Endodermal cell (in vitro differentiated cells): Measurements from ENCODE around the gene GNAS-AS1. TPM values are rescaled to one million over a fixed set of nuclear protein-coding genes. Genes with fewer than 3 reads are reported as not detected.

ENCODE experiments used
- DNase-seq: peaks from one replicate; pipeline ENCODE4 v3.0.0-alpha.2; 2017
- H3K27ac ChIP-seq: 2 replicates; pipeline ENCODE4 v1.5.1; 2013; ENCODE audit warnings: mild to moderate bottlenecking, low read depth, low read length, moderate library complexity
- H3K27me3 ChIP-seq: 2 replicates; pipeline ENCODE4 v1.6.1; 2013; ENCODE audit warnings: mild to moderate bottlenecking, low read length, moderate library complexity; ENCODE audit not compliant: insufficient read depth, control insufficient read depth, poor library complexity, severe bottlenecking
- H3K36me3 ChIP-seq: 2 replicates; pipeline ENCODE4 v1.7.0; 2013; ENCODE audit warnings: mild to moderate bottlenecking, low read length, moderate library complexity; ENCODE audit not compliant: control insufficient read depth, insufficient read depth
- H3K4me1 ChIP-seq: one replicate; pipeline ENCODE4 v1.7.0; 2013; ENCODE audit warnings: low read length; ENCODE audit not compliant: control insufficient read depth, insufficient read depth
- H3K4me3 ChIP-seq: 2 replicates; pipeline ENCODE4 v1.5.1; 2013; ENCODE audit warnings: mild to moderate bottlenecking, low read length, moderate library complexity
- H3K9ac ChIP-seq: 2 replicates; pipeline ENCODE4 v1.6.1; 2013; ENCODE audit warnings: mild to moderate bottlenecking, low read length, moderate library complexity; ENCODE audit not compliant: poor library complexity, severe bottlenecking; ENCODE audit errors: extremely low read depth
- H3K9me3 ChIP-seq: 2 replicates; pipeline ENCODE4 v1.6.1; 2013; ENCODE audit warnings: mild to moderate bottlenecking, low read length, moderate library complexity; ENCODE audit not compliant: control insufficient read depth
- H3K27ac Mint-ChIP-seq: 2 replicates; pipeline ENCODE4 v1.8.0; 2020; ENCODE audit warnings: mixed read lengths
- H3K27me3 Mint-ChIP-seq: 2 replicates; pipeline ENCODE4 v1.8.0; 2021; ENCODE audit warnings: mild to moderate bottlenecking, mixed read lengths; ENCODE audit not compliant: insufficient read depth
- H3K36me3 Mint-ChIP-seq: 2 replicates; pipeline ENCODE4 v1.8.0; 2020; ENCODE audit warnings: low read depth, mixed read lengths
- H3K4me1 Mint-ChIP-seq: 2 replicates; pipeline ENCODE4 v1.8.0; 2020; ENCODE audit warnings: mixed read lengths
- H3K4me3 Mint-ChIP-seq: 2 replicates; pipeline ENCODE4 v1.8.0; 2020; ENCODE audit warnings: mild to moderate bottlenecking, moderate library complexity, mixed read lengths
- H3K9me3 Mint-ChIP-seq: 2 replicates; pipeline ENCODE4 v1.8.0; 2020; ENCODE audit warnings: mild to moderate bottlenecking, mixed read lengths
- CTCF ChIP-seq: fragments of 200-600 bp; sonication (generic); conservative IDR thresholded peaks from 2 replicates; pipeline ENCODE4 v1.5.0; 2021; ENCODE audit warnings: antibody characterized with exemption, mild to moderate bottlenecking
- WGBS, 2 experiments: methylation state at CpG; one replicate each; pipeline versions ENCODE4 v1.1.5 to v1.1.7; 2013; ENCODE audit warnings: missing lambda C conversion rate in 2 of 2, mixed read lengths in 1 of 2; ENCODE audit not compliant: insufficient coverage in 1 of 2, insufficient read length in 1 of 2; 5-methylcytosine and 5-hydroxymethylcytosine counted together
- total RNA-seq, 2 donors: library from RNA; stranded (reverse); fragmentation: NEBNext Ultra II Directional in 1 of 2; extraction: Animal tissue kit (Norgen Biotek cat#: 25700) in 1 of 2; gene quantifications; 2 replicates in 1 of 2; 3 replicates in 1 of 2; pipeline ENCODE4 v1.2.1, GENCODE V29; 2021

The GNAS-AS1 gene
- total RNA-seq, 2 donors from 2014 or later: 9.3 to 9.7 TPM

GRCh38 chr20:58818586-58819285, 32.0 kb downstream of the GNAS-AS1 start:
- H3K27ac Mint-ChIP-seq: no peak overlapping the region
- peaks cover 23% of the 10 kb centered on the region for H3K36me3 Mint-ChIP-seq
- Histone ChIP-seq H3K27ac (no peak overlapping the region), H3K9me3 (no peaks in the 10 kb centered on the region), H3K27me3 (no peaks in the 10 kb centered on the region), H3K4me1 (no peaks in the 10 kb centered on the region), H3K9ac (no peak overlapping the region), H3K36me3 (peaks cover 6% of the 10 kb centered on the region), H3K4me3 (no peak overlapping the region)
- TF ChIP-seq CTCF: no peak
- H3K9me3 Mint-ChIP-seq: peaks cover 3% of the 10 kb centered on the region
- peaks cover 2% of the 10 kb centered on the region for H3K4me1 Mint-ChIP-seq
- no peak for DNase-seq
- WGBS, 2 experiments: 91 to 92% methylated on average over 4 to 8 of the region's 8 CpGs
- no peak overlapping the region for H3K4me3 Mint-ChIP-seq
- no peaks in the 10 kb centered on the region for H3K27me3 Mint-ChIP-seq

GRCh38 chr20:58817748-58818147, 33.0 kb downstream of the GNAS-AS1 start:
- 96 to 100% methylated on average over 8 to 10 of the region's 10 CpGs for WGBS, 2 experiments
- Mint-ChIP-seq H3K9me3 (peaks cover 3% of the 10 kb centered on the region), H3K27me3 (no peaks in the 10 kb centered on the region), H3K4me3 (no peak overlapping the region), H3K4me1 (peaks cover 2% of the 10 kb centered on the region), H3K27ac (no peak overlapping the region), H3K36me3 (peaks cover 23% of the 10 kb centered on the region)
- Histone ChIP-seq H3K4me1 (no peaks in the 10 kb centered on the region), H3K9ac (no peak overlapping the region), H3K4me3 (no peak overlapping the region), H3K27ac (no peak overlapping the region), H3K36me3 (no peaks in the 10 kb centered on the region), H3K9me3 (no peaks in the 10 kb centered on the region), H3K27me3 (no peaks in the 10 kb centered on the region)
- DNase-seq: no peak
- TF ChIP-seq CTCF: no peak

- Histone ChIP-seq H3K27me3 (no peaks in the 10 kb centered on the region), H3K9ac (no peak overlapping the region), H3K36me3 (no peaks in the 10 kb centered on the region), H3K27ac (no peak overlapping the region), H3K4me1 (no peaks in the 10 kb centered on the region), H3K9me3 (no peaks in the 10 kb centered on the region), H3K4me3 (no peak overlapping the region)
- H3K27me3 Mint-ChIP-seq: no peaks in the 10 kb centered on the region
- H3K9me3 Mint-ChIP-seq: peaks cover 3% of the 10 kb centered on the region
- DNase-seq: no peak
- no peak for TF ChIP-seq CTCF
- no peak overlapping the region for H3K4me3 Mint-ChIP-seq
- 95 to 96% methylated on average over 14 to 30 of the region's 30 CpGs for WGBS, 2 experiments
- peak overlapping the region; percentile 40 for H3K27ac Mint-ChIP-seq
- H3K36me3 Mint-ChIP-seq: peaks cover 23% of the 10 kb centered on the region
- peaks cover 2% of the 10 kb centered on the region for H3K4me1 Mint-ChIP-seq
Observed at GRCh38 chr20:58816957-58817651, 33.6 kb downstream of the GNAS-AS1 start.
